Peyer's patch (tissue), 4 donors: Measurements from ENCODE around the gene SLC4A3.

Experiments used
- CTCF ChIP-seq, 6 experiments: fragments of 450-650 bp in 4 of 6; fragments of 200-600 bp in 2 of 6; sonication (generic) in 1 of 6; IDR thresholded peaks; one replicate each; pipeline ENCODE4 v1.5.1; 2017 to 2019; ENCODE audit warnings: antibody characterized with exemption in 6 of 6, mild to moderate bottlenecking in 3 of 6, moderate library complexity in 1 of 6
- POLR2A ChIP-seq, 2 donors: fragments of 450-650 bp; IDR thresholded peaks; one replicate each; pipeline ENCODE4 v1.5.1; 2017; ENCODE audit warnings: antibody characterized with exemption in 2 of 2, mild to moderate bottlenecking in 2 of 2, moderate library complexity in 2 of 2

- TF ChIP-seq CTCF (IDR thresholded peaks at IDR 0.05): no peak
- TF ChIP-seq POLR2A (IDR thresholded peaks at IDR 0.05): no peak
Measured at GRCh38 chr2:219664944-219665343, 37.5 kb downstream of the SLC4A3 start.
